ENCODE measurements around the gene ITGAD. TPM values are rescaled to one million over a fixed set of nuclear protein-coding genes. Genes with fewer than 3 reads are reported as not detected.

Gene ITGAD
- polyA plus RNA-seq, 3 donors, result 0.04 TPM; not detected in 2

DNA sequence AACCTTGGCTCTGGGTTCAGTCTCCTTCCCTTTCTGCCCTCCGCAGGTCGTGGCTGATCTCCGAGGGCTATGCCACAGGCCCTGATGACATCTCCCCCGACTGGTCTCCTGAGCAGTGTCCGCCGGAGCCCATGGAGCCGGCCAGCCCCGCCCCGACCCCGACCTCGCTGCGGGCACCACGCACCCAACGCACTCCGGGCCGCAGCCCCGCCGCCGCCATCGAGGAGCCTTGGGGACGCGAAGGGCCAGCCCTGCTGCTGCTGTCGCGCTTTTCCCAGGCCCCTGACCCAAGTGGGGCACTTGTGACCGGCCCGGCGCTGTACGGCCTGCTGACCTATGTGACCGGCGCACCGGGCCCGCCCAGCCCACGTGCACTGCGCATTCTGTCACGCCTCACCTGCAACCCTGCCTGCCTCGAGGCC, 71.2 kb downstream of the ITGAD start:
- Histone ChIP-seq H3K9me3 (replicated peaks in 1 of 2; ENCODE audit: control insufficient read depth in 1 of 2, insufficient read depth in 1 of 2, low read length in 2 of 2) (no peaks in the 10 kb centered on the region), H3K79me2 (ENCODE audit: insufficient read depth, low read length) (peaks cover 11% of the 10 kb centered on the region), H3K4me2 (replicated peaks; ENCODE audit: extremely low read depth, low read length, poor library complexity, severe bottlenecking) (no peak overlapping the region), H4K20me1 (ENCODE audit: insufficient read depth, low read length) (peaks cover 11% of the 10 kb centered on the region), H3K27me3 (ENCODE audit: control insufficient read depth in 2 of 2, insufficient read depth in 2 of 2, low read length in 2 of 2) (no peaks in the 10 kb centered on the region), H3K4me3 (replicated peaks in 1 of 3; ENCODE audit: low read depth in 2 of 3, low read length in 3 of 3) (no peak overlapping the region), H3K4me1 (ENCODE audit: control insufficient read depth in 1 of 2, insufficient read depth in 2 of 2, low read length in 2 of 2) (peaks cover 9 to 12% of the 10 kb centered on the region in 2 donors), H2AFZ (ENCODE audit: insufficient read depth, low read depth, low read length, poor library complexity, severe bottlenecking) (no peak overlapping the region), H3K36me3 (replicated peaks in 1 of 2; ENCODE audit: control insufficient read depth in 1 of 2, insufficient read depth in 2 of 2, low read length in 2 of 2) (peaks cover 34 to 60% of the 10 kb centered on the region in 2 donors), H3K27ac (ENCODE audit: low read depth in 1 of 2, low read length in 2 of 2) (no peak overlapping the region), H3K9ac (ENCODE audit: insufficient read depth, low read length, poor library complexity, severe bottlenecking) (no peak overlapping the region)
- TF ChIP-seq, protein P1, sequence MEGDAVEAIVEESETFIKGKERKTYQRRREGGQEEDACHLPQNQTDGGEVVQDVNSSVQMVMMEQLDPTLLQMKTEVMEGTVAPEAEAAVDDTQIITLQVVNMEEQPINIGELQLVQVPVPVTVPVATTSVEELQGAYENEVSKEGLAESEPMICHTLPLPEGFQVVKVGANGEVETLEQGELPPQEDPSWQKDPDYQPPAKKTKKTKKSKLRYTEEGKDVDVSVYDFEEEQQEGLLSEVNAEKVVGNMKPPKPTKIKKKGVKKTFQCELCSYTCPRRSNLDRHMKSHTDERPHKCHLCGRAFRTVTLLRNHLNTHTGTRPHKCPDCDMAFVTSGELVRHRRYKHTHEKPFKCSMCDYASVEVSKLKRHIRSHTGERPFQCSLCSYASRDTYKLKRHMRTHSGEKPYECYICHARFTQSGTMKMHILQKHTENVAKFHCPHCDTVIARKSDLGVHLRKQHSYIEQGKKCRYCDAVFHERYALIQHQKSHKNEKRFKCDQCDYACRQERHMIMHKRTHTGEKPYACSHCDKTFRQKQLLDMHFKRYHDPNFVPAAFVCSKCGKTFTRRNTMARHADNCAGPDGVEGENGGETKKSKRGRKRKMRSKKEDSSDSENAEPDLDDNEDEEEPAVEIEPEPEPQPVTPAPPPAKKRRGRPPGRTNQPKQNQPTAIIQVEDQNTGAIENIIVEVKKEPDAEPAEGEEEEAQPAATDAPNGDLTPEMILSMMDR (IDR thresholded peaks at IDR 0.05), result no peak
- Mint-ChIP-seq H3K36me3 (peaks cover 45 to 60% of the 10 kb centered on the region in 2 donors), H3K27me3 (ENCODE audit: low read depth in 3 of 3) (peaks cover 0 to 4% (median 2%) of the 10 kb centered on the region in 3 donors), H3K4me3 (no peak overlapping the region), H3K4me1 (peaks cover 30% of the 10 kb centered on the region), H3K27ac (peak overlapping the region in 1 of 7 donors; percentile 71), H3K9me3 (no peaks in the 10 kb centered on the region)
- intact Hi-C loops (cut with micrococcal nuclease), result no loop called here
- WGBS (ENCODE audit: insufficient coverage), result 98% methylated on average over 36 of the region's 36 CpGs
- DNase-seq, result no peak

DNA sequence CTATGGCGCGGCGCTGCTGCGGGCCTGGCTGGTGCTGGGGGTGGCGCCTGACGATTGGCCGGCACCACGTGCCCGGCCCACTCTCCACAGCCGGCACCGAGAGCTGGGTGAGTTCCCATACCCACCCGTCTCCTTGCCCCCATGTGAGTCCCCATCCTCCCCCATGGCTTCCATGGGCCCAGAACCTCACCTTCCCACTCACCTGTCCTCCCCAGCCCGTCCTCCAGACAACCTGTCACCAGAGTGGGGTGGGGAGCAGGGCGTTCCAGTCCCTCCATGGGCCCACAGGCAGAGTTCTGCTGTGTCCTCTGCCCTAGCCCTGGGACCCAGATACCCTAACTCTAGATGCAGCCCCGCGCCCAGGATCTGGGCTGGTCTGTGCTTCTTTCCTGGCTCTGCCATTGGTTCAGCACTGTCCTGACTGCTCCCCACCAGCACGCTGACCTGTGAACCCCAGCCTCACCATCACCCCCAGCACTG, 71.7 kb downstream of the ITGAD start:
- peak overlapping the region in 2 of 7 donors; percentile 8 to 80 for H3K27ac Mint-ChIP-seq
- Histone ChIP-seq H3K9me3 (replicated peaks in 1 of 2; ENCODE audit: control insufficient read depth in 1 of 2, insufficient read depth in 1 of 2, low read length in 2 of 2) (no peaks in the 10 kb centered on the region), H3K4me3 (replicated peaks in 1 of 3; ENCODE audit: low read depth in 2 of 3, low read length in 3 of 3) (no peak overlapping the region), H4K20me1 (ENCODE audit: insufficient read depth, low read length) (peaks cover 11% of the 10 kb centered on the region), H3K36me3 (replicated peaks in 1 of 2; ENCODE audit: control insufficient read depth in 1 of 2, insufficient read depth in 2 of 2, low read length in 2 of 2) (peaks cover 34 to 60% of the 10 kb centered on the region in 2 donors), H3K27me3 (ENCODE audit: control insufficient read depth in 2 of 2, insufficient read depth in 2 of 2, low read length in 2 of 2) (no peaks in the 10 kb centered on the region), H3K79me2 (ENCODE audit: insufficient read depth, low read length) (peaks cover 11% of the 10 kb centered on the region), H2AFZ (ENCODE audit: insufficient read depth, low read depth, low read length, poor library complexity, severe bottlenecking) (no peak overlapping the region), H3K27ac (ENCODE audit: low read depth in 1 of 2, low read length in 2 of 2) (no peak overlapping the region), H3K4me2 (replicated peaks; ENCODE audit: extremely low read depth, low read length, poor library complexity, severe bottlenecking) (no peak overlapping the region), H3K4me1 (ENCODE audit: control insufficient read depth in 1 of 2, insufficient read depth in 2 of 2, low read length in 2 of 2) (peaks cover 9 to 11% of the 10 kb centered on the region in 2 donors), H3K9ac (ENCODE audit: insufficient read depth, low read length, poor library complexity, severe bottlenecking) (no peak overlapping the region)
- DNase-seq, result no peak
- H3K4me3 Mint-ChIP-seq, result no peak overlapping the region
- peaks cover 30% of the 10 kb centered on the region for H3K4me1 Mint-ChIP-seq
- intact Hi-C loops (cut with micrococcal nuclease), result no loop called here
- TF ChIP-seq, protein P1 (IDR thresholded peaks at IDR 0.05), result no peak
- H3K9me3 Mint-ChIP-seq, result no peaks in the 10 kb centered on the region
- WGBS (ENCODE audit: insufficient coverage), result 99% methylated on average over 14 of the region's 17 CpGs
- H3K36me3 Mint-ChIP-seq, result peaks cover 45 to 60% of the 10 kb centered on the region in 2 donors
- H3K27me3 Mint-ChIP-seq (ENCODE audit: low read depth in 3 of 3), result peaks cover 0 to 4% (median 2%) of the 10 kb centered on the region in 3 donors

Data from CD14-positive monocyte (primary cell).